ENCODE data around the gene RPS5. TPM values are rescaled to one million over a fixed set of nuclear protein-coding genes. Genes with fewer than 3 reads are reported as not detected.
"Not testable (repeated sequence)": the region's sequence is repeated elsewhere in the genome, so short reads cannot be mapped to it uniquely, and the experiment has no call there.

Gene RPS5
- total RNA-seq, 2 experiments from 2014 or later: 1,234 to 1,535 TPM

GRCh38 chr19:58362272-58362994 lies 24.6 kb upstream of the RPS5 start, which contains the start of gene ZNF497:
Gene ZNF497, minus strand, starts transcription at chr19:58362751. Its CDS starts 5,116 bp downstream, at chr19:58357635.
- POLR2A ChIA-PET: interaction anchor here (0.6 to 1.3 kb wide), 6 partner anchors 8 to 181 kb away, joined by 3 to 6 read pairs (median 3); partner anchors contain the start of gene TRIM28
- Mint-ChIP-seq H3K9me3 (ENCODE audit: low read depth) (no peaks in the 10 kb centered on the region), H3K4me1 (peaks cover 7% of the 10 kb centered on the region), H3K4me3 (peak within 1 kb of the TSS; percentile 86), H3K27ac (peak within 1 kb of the TSS; percentile 93), H3K36me3 (ENCODE audit: low read depth) (peaks cover 3% of the 10 kb centered on the region), H3K27me3 (no peaks in the 10 kb centered on the region)
- peak; percentile 99 for DNase-seq
- ATAC-seq: peak; percentile 94
- intact Hi-C loops (cut with DNase I, micrococcal nuclease): loop anchor here (1.0 to 2.0 kb wide), 16 partner anchors 15 to 157 kb away; partner anchors contain the start of genes ERVK3-1 (in 1 of the 2), ZBTB45 (in 1 of the 2), ZNF132 (in 1 of the 2) and ZNF324B (in 1 of the 2)
- CTCF ChIA-PET: interaction anchor here (0.6 to 2.1 kb wide), 6 partner anchors 15 to 181 kb away, joined by 3 to 15 read pairs (median 4); partner anchors contain the start of genes TRIM28 and ZNF584

GRCh38 chr19:58364146-58364545 lies 22.9 kb upstream of the RPS5 start:
- H3K27ac Mint-ChIP-seq: no peak overlapping the region
- peaks cover 7% of the 10 kb centered on the region for H3K4me1 Mint-ChIP-seq
- H3K4me3 Mint-ChIP-seq: no peak overlapping the region
- ATAC-seq (no peak), DNase-seq (no peak)
- POLR2A ChIA-PET: interaction anchor here (0.5 kb wide), 1 partner anchor 19 kb away, joined by 3 read pairs; no protein-coding TSS in a partner anchor
- peaks cover 3% of the 10 kb centered on the region for H3K36me3 Mint-ChIP-seq (ENCODE audit: low read depth)
- CTCF ChIA-PET: interaction anchor here (0.6 to 1.1 kb wide), 2 partner anchors 10 to 145 kb away, joined by 3 read pairs; no protein-coding TSS in a partner anchor
- H3K9me3 Mint-ChIP-seq (ENCODE audit: low read depth): no peaks in the 10 kb centered on the region
- intact Hi-C loops (cut with DNase I, micrococcal nuclease): no loop called here
- no peaks in the 10 kb centered on the region for H3K27me3 Mint-ChIP-seq

GRCh38 chr19:58366585-58367430 lies 20.3 kb upstream of the RPS5 start:
- Mint-ChIP-seq H3K27ac (no peak overlapping the region), H3K9me3 (ENCODE audit: low read depth) (no peaks in the 10 kb centered on the region), H3K4me1 (peaks cover 5% of the 10 kb centered on the region), H3K4me3 (no peak overlapping the region), H3K36me3 (ENCODE audit: low read depth) (peaks cover 1% of the 10 kb centered on the region), H3K27me3 (no peaks in the 10 kb centered on the region)
- intact Hi-C loops (cut with DNase I, micrococcal nuclease): no loop called here
- ChIA-PET POLR2A (no interaction called here), CTCF (no interaction called here)
- no peak for ATAC-seq
- no peak for DNase-seq

GRCh38 chr19:58367698-58368454 lies 19.2 kb upstream of the RPS5 start:
- ChIA-PET POLR2A (no interaction called here), CTCF (no interaction called here)
- ATAC-seq (no peak), DNase-seq (no peak)
- Mint-ChIP-seq H3K4me3 (no peak overlapping the region), H3K36me3 (ENCODE audit: low read depth) (no peaks in the 10 kb centered on the region), H3K27me3 (no peaks in the 10 kb centered on the region), H3K27ac (no peak overlapping the region), H3K9me3 (ENCODE audit: low read depth) (no peaks in the 10 kb centered on the region), H3K4me1 (peaks cover 2% of the 10 kb centered on the region)
- intact Hi-C loops (cut with DNase I, micrococcal nuclease): no loop called here

GRCh38 chr19:58368561-58369360 lies 18.3 kb upstream of the RPS5 start:
- intact Hi-C loops (cut with DNase I, micrococcal nuclease): no loop called here
- ATAC-seq (no peak), DNase-seq (no peak)
- Mint-ChIP-seq H3K4me3 (no peak overlapping the region), H3K36me3 (ENCODE audit: low read depth) (no peaks in the 10 kb centered on the region), H3K27me3 (no peaks in the 10 kb centered on the region), H3K9me3 (ENCODE audit: low read depth) (no peaks in the 10 kb centered on the region), H3K4me1 (no peaks in the 10 kb centered on the region), H3K27ac (no peak overlapping the region)
- POLR2A ChIA-PET: no interaction called here
- CTCF ChIA-PET: no interaction called here

- Mint-ChIP-seq H3K4me1 (no peaks in the 10 kb centered on the region), H3K9me3 (ENCODE audit: low read depth) (no peaks in the 10 kb centered on the region), H3K4me3 (no peak overlapping the region), H3K27ac (no peak overlapping the region), H3K27me3 (no peaks in the 10 kb centered on the region), H3K36me3 (ENCODE audit: low read depth) (no peaks in the 10 kb centered on the region)
- intact Hi-C loops (cut with DNase I, micrococcal nuclease): no loop called here
- ATAC-seq (no peak), DNase-seq (no peak)
- ChIA-PET CTCF (no interaction called here), POLR2A (interaction anchor here (0.6 kb wide), 1 partner anchor 38 kb away, joined by 3 read pairs; no protein-coding TSS in a partner anchor)
These were observed 14.5 kb upstream of the RPS5 start for GRCh38 chr19:58372311-58373133.

GRCh38 chr19:58374200-58374599 lies 12.9 kb upstream of the RPS5 start:
- no peak for DNase-seq
- Mint-ChIP-seq H3K27me3 (no peaks in the 10 kb centered on the region), H3K4me3 (no peak overlapping the region), H3K9me3 (ENCODE audit: low read depth) (no peaks in the 10 kb centered on the region), H3K27ac (no peak overlapping the region), H3K36me3 (ENCODE audit: low read depth) (no peaks in the 10 kb centered on the region), H3K4me1 (no peaks in the 10 kb centered on the region)
- ChIA-PET POLR2A (interaction anchor here (0.8 kb wide), 1 partner anchor 11 kb away, joined by 3 read pairs; the partner anchor contains the start of gene ZNF497), CTCF (no interaction called here)
- no peak for ATAC-seq
- intact Hi-C loops (cut with DNase I, micrococcal nuclease): no loop called here

- peaks cover 10% of the 10 kb centered on the region for H3K4me1 Mint-ChIP-seq
- H3K27ac Mint-ChIP-seq; H3K4me3 Mint-ChIP-seq; POLR2A ChIA-PET; CTCF ChIA-PET; ATAC-seq; intact Hi-C loops (cut with DNase I, micrococcal nuclease); H3K9me3 Mint-ChIP-seq (ENCODE audit: low read depth); H3K36me3 Mint-ChIP-seq (ENCODE audit: low read depth); H3K27me3 Mint-ChIP-seq; DNase-seq: not testable (repeated sequence)
These were observed 10.3 kb upstream of the RPS5 start for GRCh38 chr19:58376724-58377123.

- no peak for ATAC-seq
- intact Hi-C loops (cut with DNase I, micrococcal nuclease): no loop called here
- H3K36me3 Mint-ChIP-seq (ENCODE audit: low read depth): no peaks in the 10 kb centered on the region
- peaks cover 15% of the 10 kb centered on the region for H3K4me1 Mint-ChIP-seq
- H3K27me3 Mint-ChIP-seq: no peaks in the 10 kb centered on the region
- H3K9me3 Mint-ChIP-seq (ENCODE audit: low read depth): no peaks in the 10 kb centered on the region
- POLR2A ChIA-PET: no interaction called here
- peak overlapping the region; percentile 94 for H3K27ac Mint-ChIP-seq
- DNase-seq: no peak
- H3K4me3 Mint-ChIP-seq: peak overlapping the region; percentile 91
- CTCF ChIA-PET: interaction anchor here (0.6 kb wide), 1 partner anchor 182 kb away, joined by 3 read pairs; no protein-coding TSS in a partner anchor
These were observed 7.8 kb upstream of the RPS5 start for GRCh38 chr19:58379246-58379645.
